K562 treated with DMSO at 1 percent for 12 hours (cell line): ENCODE measurements around the gene TAS2R50. TPM values are rescaled to one million over a fixed set of nuclear protein-coding genes. Genes with fewer than 3 reads are reported as not detected.

ENCODE experiments used
- total RNA-seq: library from RNA; unstranded; fragments of 300-600 nt; gene quantifications from 2 replicates; pipeline ENCODE4 v1.2.3, GENCODE V29; 2022; ENCODE audit not compliant: insufficient read depth

Gene TAS2R50, protein sequence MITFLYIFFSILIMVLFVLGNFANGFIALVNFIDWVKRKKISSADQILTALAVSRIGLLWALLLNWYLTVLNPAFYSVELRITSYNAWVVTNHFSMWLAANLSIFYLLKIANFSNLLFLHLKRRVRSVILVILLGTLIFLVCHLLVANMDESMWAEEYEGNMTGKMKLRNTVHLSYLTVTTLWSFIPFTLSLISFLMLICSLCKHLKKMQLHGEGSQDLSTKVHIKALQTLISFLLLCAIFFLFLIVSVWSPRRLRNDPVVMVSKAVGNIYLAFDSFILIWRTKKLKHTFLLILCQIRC
- total RNA-seq: not detected in 2 replicates

DNA sequence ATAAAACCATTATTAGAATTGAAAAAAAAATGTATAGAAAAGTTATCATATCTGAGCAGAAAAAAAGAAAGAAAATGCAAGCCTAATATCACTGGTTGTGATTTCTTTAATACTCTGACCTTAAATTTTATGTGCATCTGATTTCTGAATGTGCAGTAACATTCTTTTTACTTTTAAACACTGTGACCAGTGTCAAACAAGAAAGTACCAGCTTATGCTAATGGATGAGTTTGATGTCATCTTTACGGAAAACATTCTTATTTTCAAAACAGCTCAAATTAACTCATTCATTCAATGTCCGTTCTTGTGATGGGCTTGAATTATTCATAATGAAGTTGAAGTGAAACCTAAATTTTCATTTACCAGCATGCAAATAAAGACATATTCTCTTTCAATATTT is at the start of gene TAS2R50:
Gene TAS2R50, minus strand, starts transcription at position 101 of the 400 bp plus-strand sequence. Its CDS starts 52 bp downstream, at position 49.

DNA sequence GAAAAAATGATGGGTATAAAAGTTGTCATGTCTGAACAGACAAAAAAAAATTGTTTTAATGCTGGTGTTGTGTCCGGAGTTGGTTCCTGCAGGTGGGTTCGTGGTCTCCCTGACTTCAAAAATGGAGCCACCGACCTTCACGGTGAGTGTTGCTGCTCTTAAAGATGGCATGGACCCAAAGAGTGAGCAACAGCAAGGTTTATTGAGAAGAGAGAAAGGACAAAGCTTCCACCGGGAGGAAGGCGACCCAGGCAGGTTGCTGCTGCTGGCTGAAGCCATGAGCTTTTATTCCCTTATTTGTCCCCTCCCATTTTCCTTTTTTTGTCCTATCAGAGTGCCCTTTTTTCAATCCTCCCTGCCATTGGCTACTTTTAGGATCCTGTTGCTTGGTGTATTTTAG is 44.6 kb upstream of the TAS2R50 start, which contains the start of gene TAS2R31:
Gene TAS2R31, minus strand, starts transcription at position 101 of the 400 bp plus-strand sequence. Its CDS starts 72 bp downstream, at position 29.

DNA sequence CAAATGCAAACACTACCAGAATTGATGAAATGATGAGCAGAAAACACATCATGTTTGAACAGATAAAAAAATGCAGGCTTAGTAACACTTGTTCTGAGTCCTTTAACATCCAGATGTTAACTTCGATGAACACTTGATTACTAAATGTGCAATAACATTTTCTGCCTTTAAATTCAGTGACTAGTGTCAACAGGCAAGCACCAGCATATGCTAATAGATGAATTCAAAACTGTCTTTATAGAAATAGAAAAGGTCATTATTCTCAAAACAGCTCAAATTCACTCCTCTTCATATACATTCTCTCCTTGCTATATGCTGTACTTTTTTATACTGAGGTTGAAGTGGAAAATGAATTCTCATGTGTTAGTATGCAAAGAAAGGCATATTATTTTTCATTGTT is 35.8 kb upstream of the TAS2R50 start, which contains the start of gene TAS2R19:
Gene TAS2R19, minus strand, starts transcription at position 101 of the 400 bp plus-strand sequence. Its CDS starts 49 bp downstream, at position 52.

DNA sequence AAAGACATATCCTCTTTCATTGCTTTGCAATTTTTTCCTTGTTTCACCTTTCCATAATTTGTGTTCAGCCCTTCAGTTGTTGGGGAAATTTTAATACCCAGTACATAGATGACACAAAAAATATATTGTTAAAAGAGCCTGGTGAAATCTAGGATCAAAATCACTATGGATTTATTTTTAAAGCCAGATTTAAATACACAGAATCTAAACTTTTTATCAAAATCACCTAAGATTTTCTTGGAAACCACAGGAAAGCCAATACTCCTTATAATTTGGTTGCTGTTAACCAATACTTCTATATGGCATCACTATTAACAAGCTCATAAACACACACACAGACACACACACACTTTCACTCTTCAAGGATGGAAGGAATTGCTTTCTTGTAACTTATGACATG is 11.5 kb upstream of the TAS2R50 start, which contains the start of gene TAS2R20:
Gene TAS2R20, minus strand, starts transcription at position 101 of the 400 bp plus-strand sequence. CDS start 429 bp downstream, outside the sequence.

DNA sequence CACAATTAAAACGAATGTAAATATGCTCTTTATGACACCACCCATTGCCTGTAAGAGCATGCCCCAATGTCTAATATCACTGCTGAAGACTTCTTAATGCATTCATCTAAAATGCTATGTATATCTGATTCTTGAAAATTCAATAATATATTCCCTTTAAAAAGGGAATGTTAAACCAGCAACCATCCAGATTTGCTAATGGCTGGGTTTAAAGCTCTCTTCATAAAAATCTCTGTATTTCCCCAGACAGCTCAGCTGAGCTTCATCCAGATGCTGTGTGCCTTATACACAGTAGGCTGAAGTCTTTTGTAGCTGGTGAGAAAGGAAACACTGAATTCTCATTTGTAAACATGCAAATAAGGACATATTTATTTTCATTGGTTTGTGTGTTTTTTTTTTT is 47.5 kb downstream of the TAS2R50 start, which contains the start of gene TAS2R14:
Gene TAS2R14, minus strand, starts transcription at position 101 of the 400 bp plus-strand sequence. Its CDS starts 56 bp downstream, at position 45.

Other genes starting within 250 kb of the TAS2R50 start
- gene TAS2R7, start 184.3 kb downstream of the TAS2R50 start, total RNA-seq: not detected in 2 replicates
- gene TAS2R8, start 179.6 kb downstream of the TAS2R50 start, total RNA-seq: not detected in 2 replicates
- gene TAS2R9, start 176.7 kb downstream of the TAS2R50 start, total RNA-seq: not detected in 2 replicates
- not detected in 2 replicates for gene TAS2R10, start 160.6 kb downstream of the TAS2R50 start, total RNA-seq
- not detected in 2 replicates for gene PRR4, start 137.4 kb downstream of the TAS2R50 start, total RNA-seq
- gene PRH1, start 102.7 kb downstream of the TAS2R50 start, total RNA-seq: 4.3 and 5.0 TPM in 2 replicates
- not detected in 2 replicates for gene TAS2R13, start 77.3 kb downstream of the TAS2R50 start, total RNA-seq
- not detected in 2 replicates for gene PRH2, start 57.7 kb downstream of the TAS2R50 start, total RNA-seq
- 0.92 and 0.94 TPM in 2 replicates for gene TAS2R14, start 47.6 kb downstream of the TAS2R50 start, total RNA-seq
- 0.70 TPM in 1 of 2 replicates, not detected in the other for gene TAS2R20, start 11.4 kb upstream of the TAS2R50 start, total RNA-seq
- not detected in 2 replicates for gene TAS2R19, start 35.7 kb upstream of the TAS2R50 start, total RNA-seq
- gene TAS2R31, start 44.5 kb upstream of the TAS2R50 start, total RNA-seq: not detected in 2 replicates
- not detected in 2 replicates for gene TAS2R46, start 75.4 kb upstream of the TAS2R50 start, total RNA-seq
- not detected in 2 replicates for gene TAS2R43, start 105.4 kb upstream of the TAS2R50 start, total RNA-seq
- not detected in 2 replicates for gene TAS2R30, start 147.7 kb upstream of the TAS2R50 start, total RNA-seq
- 9.1 and 10.7 TPM in 2 replicates for gene SMIM10L1, start 184.3 kb upstream of the TAS2R50 start, total RNA-seq
- gene TAS2R42, start 200.0 kb upstream of the TAS2R50 start, total RNA-seq: not detected in 2 replicates